Heart left ventricle (tissue), 16 donors: ENCODE results near the gene ZNF292. TPM values are rescaled to one million over a fixed set of nuclear protein-coding genes. Genes with fewer than 3 reads are reported as not detected.

Experiments used
- ATAC-seq, 4 donors: fragments of 200-7000 bp; cut with Tn5 transposase; one replicate each; pipeline ENCODE4 v1.9.1; 2020 to 2022; ENCODE audit warnings: moderate library complexity in 4 of 4, mild to moderate bottlenecking in 3 of 4, moderate number of reproducible peaks in 1 of 4
- DNase-seq, 5 donors: peaks; one replicate each; pipeline ENCODE4 v3.0.0-alpha.2; 2020
- H3K27ac ChIP-seq, 12 donors: fragments of 200-600 bp; sonication (generic) in 4 of 12; one replicate each; pipeline versions ENCODE4 v1.5.0 to v1.8.0; 2016 to 2022; ENCODE audit warnings: mild to moderate bottlenecking in 2 of 12
- H3K27me3 ChIP-seq, 9 donors: fragments of 200-600 bp; sonication (generic) in 2 of 9; one replicate each; pipeline versions ENCODE4 v1.5.1 to v1.8.0; 2016 to 2022; ENCODE audit warnings: mild to moderate bottlenecking in 3 of 9
- H3K36me3 ChIP-seq, 9 donors: fragments of 200-600 bp; sonication (generic) in 2 of 9; one replicate each; pipeline versions ENCODE4 v1.5.0 to v1.8.0; 2018 to 2022; ENCODE audit warnings: mild to moderate bottlenecking in 2 of 9
- H3K4me1 ChIP-seq, 12 donors: fragments of 200-600 bp; sonication (generic) in 4 of 12; one replicate each; pipeline versions ENCODE4 v1.5.0 to v1.8.0; 2016 to 2022; ENCODE audit warnings: mild to moderate bottlenecking in 3 of 12
- H3K4me3 ChIP-seq, 12 donors: fragments of 200-600 bp; sonication (generic) in 4 of 12; one replicate each; pipeline versions ENCODE4 v1.5.0 to v1.8.0; 2017 to 2022; ENCODE audit warnings: mild to moderate bottlenecking in 9 of 12, moderate library complexity in 4 of 12
- H3K9me3 ChIP-seq, 12 donors: fragments of 200-600 bp; sonication (generic) in 4 of 12; one replicate each; pipeline versions ENCODE4 v1.5.0 to v1.8.0; 2016 to 2022; ENCODE audit warnings: mild to moderate bottlenecking in 1 of 12
- POLR2A ChIP-seq, 2 donors: fragments of 450-650 bp; IDR thresholded peaks; one replicate each; pipeline ENCODE4 v1.6.1; 2017; ENCODE audit warnings: antibody characterized with exemption in 2 of 2, mild to moderate bottlenecking in 2 of 2, moderate library complexity in 2 of 2
- WGBS, 4 donors: extraction: QIAGEN DNeasy Blood & Tissue Kit in 2 of 4; methylation state at CpG; one replicate each; pipeline versions ENCODE4 v1.1.5 to v1.1.7; 2013 to 2018; 5-methylcytosine and 5-hydroxymethylcytosine counted together
- intact Hi-C, 10 donors: fragments of 100-400 bp; cut with DNase I; formaldehyde crosslinking; loops; one replicate each; pipeline versions ENCODE4 v1.11.1 to v1.14.2; 2022
- polyA plus RNA-seq, 2 donors: library from polyadenylated mRNA; stranded (reverse); fragments of 200-250 nt; gene quantifications; one replicate each; pipeline ENCODE4 v1.2.3, GENCODE V29; 2013
- total RNA-seq, 9 donors: library from RNA; depleted of rRNA in 2 of 9; stranded (reverse); fragments of >200 nt in 2 of 9; fragmentation: NEBNext Ultra II Directional in 3 of 9; extraction: Animal tissue kit (Norgen Biotek cat#: 25700) in 3 of 9; gene quantifications; one replicate each; pipeline versions ENCODE4 v1.1.0 to v1.2.4, GENCODE V29; 2016 to 2023
- TF ChIP-seq, protein P1 (sequence below), 12 donors: fragments of 200-600 bp; sonication (generic) in 4 of 12; IDR thresholded peaks; one replicate each; pipeline versions ENCODE4 v1.5.0 to v1.8.0; 2018 to 2022; ENCODE audit warnings: antibody characterized with exemption in 12 of 12, mild to moderate bottlenecking in 5 of 12
- donor health status: ischemic (EF 13 %, LVEDD 7.1; RV severe dilation, severe dysfunction).
- donor health status: healthy with polysubstance abuse.
- donor health status: DM: no; HTN: yes; CAD: no.
- donor health status: DM: no; HTN: no; CAD: no.
- donor health status: ischemic (EF 25% LVEDD 6.9; RV normal size, moderate dysfunction).
- donor health status: ischemic (EF 25% LVEDD 5.7; RV mildly dilated, moderate dysfunction).
- donor health status: healthy.
- donor health status: DM: yes; HTN: yes; CAD: no.
- donor health status: ischemic (EF 35%, LVEDD 5.7; RV mildly dilated, moderate dysfunction).
- donor health status: nonischemic (EF 11% LVEDD 7.7; RV severe dilation, severe dysfunction).
- donor health status: DM: yes; HTN: yes; CAD: no.
- donor health status: PGD.
- donor health status: ischemic (EF 29% LVEDD 5.4; RV normal size, mild dysfunction).
- donor health status: nonischemic (EF 23%, LVEDD 6.1; RV moderate dilation, normal function).

Gene ZNF292
- total and polyA plus RNA-seq, 11 donors = 4.0 to 35.8 (median 27.4) TPM

DNA sequence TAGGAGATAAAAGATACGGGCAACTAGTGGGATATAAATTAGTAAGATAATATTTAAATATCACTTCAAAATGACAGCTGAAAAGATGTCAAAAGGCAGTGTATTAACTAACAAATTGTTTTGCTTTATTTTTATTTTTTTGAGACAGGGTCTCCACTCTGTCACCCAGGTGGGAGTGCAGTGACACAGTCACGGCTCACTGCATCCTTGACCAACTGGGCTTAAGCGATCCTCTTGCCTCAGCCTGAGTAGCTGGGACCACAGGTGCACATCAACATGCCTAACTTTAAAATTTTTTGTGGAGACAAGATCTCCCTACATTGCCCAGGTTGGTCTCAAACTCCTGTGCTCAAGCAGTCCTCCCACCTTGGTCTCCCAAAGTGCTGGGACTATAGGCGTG lies 5.9 kb downstream of the ZNF292 start:
- H3K27ac ChIP-seq = no peak overlapping the region
- intact Hi-C loops = loop anchor here in 1 of 10 donors (5.0 kb wide), 1 partner anchor 36 kb away; no protein-coding TSS in a partner anchor
- no peaks in the 10 kb centered on the region for H3K27me3 ChIP-seq
- TF ChIP-seq, protein P1, sequence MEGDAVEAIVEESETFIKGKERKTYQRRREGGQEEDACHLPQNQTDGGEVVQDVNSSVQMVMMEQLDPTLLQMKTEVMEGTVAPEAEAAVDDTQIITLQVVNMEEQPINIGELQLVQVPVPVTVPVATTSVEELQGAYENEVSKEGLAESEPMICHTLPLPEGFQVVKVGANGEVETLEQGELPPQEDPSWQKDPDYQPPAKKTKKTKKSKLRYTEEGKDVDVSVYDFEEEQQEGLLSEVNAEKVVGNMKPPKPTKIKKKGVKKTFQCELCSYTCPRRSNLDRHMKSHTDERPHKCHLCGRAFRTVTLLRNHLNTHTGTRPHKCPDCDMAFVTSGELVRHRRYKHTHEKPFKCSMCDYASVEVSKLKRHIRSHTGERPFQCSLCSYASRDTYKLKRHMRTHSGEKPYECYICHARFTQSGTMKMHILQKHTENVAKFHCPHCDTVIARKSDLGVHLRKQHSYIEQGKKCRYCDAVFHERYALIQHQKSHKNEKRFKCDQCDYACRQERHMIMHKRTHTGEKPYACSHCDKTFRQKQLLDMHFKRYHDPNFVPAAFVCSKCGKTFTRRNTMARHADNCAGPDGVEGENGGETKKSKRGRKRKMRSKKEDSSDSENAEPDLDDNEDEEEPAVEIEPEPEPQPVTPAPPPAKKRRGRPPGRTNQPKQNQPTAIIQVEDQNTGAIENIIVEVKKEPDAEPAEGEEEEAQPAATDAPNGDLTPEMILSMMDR (IDR thresholded peaks at IDR 0.05) = no peak
- no peak for TF ChIP-seq POLR2A (IDR thresholded peaks at IDR 0.05)
- peaks cover 0 to 8% (median 0%) of the 10 kb centered on the region in 9 donors for H3K36me3 ChIP-seq
- H3K4me1 ChIP-seq = peaks cover 0 to 73% (median 40%) of the 10 kb centered on the region in 12 donors
- ATAC-seq (no peak), DNase-seq (no peak)
- WGBS, 4 donors = 76 to 82% (median 80%) methylated on average over 4 of the region's 4 CpGs
- no peaks in the 10 kb centered on the region for H3K9me3 ChIP-seq
- H3K4me3 ChIP-seq = no peak overlapping the region

DNA sequence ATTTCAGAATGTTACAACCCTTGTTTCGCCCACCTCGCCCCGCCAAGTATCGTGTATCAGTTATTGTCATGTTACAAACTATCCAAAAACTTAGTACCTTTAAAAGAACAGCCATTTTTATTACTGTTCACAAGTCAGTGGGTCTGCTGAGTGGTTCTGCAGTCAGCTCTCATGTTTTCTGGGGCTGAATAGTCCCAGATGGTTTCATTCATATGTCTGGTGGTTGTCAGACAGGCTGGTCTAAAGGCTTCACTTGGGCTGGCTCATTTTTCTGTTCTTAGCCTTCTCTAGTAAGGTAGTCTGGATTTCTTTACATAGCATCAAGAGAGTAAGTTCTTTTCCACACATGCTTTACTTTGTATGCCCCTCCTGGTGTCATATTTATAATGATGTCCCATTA lies 8.6 kb downstream of the ZNF292 start:
- WGBS, 4 donors = 89 to 97% (median 94%) methylated on average over 4 of the region's 4 CpGs
- Histone ChIP-seq H3K4me1 (peaks cover 0 to 53% (median 32%) of the 10 kb centered on the region in 12 donors), H3K9me3 (no peaks in the 10 kb centered on the region), H3K27me3 (no peaks in the 10 kb centered on the region), H3K4me3 (no peak overlapping the region), H3K27ac (no peak overlapping the region), H3K36me3 (no peaks in the 10 kb centered on the region)
- TF ChIP-seq, protein P1 (IDR thresholded peaks at IDR 0.05) = no peak
- no peak for TF ChIP-seq POLR2A (IDR thresholded peaks at IDR 0.05)
- ATAC-seq (peak in 1 of 4 donors; percentile 24), DNase-seq (no peak)
- intact Hi-C loops = loop anchor here in 1 of 10 donors (5.0 kb wide), 1 partner anchor 33 kb away; no protein-coding TSS in a partner anchor

DNA sequence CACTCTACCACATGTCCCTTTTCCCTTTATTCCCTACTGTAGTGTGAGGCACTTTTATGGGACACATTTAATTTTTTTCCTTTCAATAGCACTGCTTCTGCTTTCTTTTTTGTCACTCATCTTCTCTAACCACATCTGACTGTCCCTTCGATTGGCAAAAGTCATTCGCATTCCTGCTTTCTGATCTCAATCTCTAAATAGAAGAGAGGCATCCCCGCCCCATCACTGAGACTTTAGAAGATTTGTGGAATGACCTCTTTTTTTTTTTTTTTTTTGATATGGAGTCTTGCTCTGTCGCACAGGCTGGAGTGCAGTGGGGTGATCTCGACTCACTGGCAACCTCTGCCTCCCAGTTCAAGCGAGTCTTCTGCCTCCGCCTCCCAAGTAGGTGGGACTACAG lies 9.1 kb downstream of the ZNF292 start:
- Histone ChIP-seq H3K4me1 (peaks cover 0 to 53% (median 32%) of the 10 kb centered on the region in 12 donors), H3K9me3 (no peaks in the 10 kb centered on the region), H3K4me3 (no peak overlapping the region), H3K27ac (no peak overlapping the region), H3K27me3 (no peaks in the 10 kb centered on the region), H3K36me3 (peaks cover 0 to 5% (median 0%) of the 10 kb centered on the region in 9 donors)
- intact Hi-C loops = loop anchor here in 1 of 10 donors (5.0 kb wide), 1 partner anchor 33 kb away; no protein-coding TSS in a partner anchor
- 88 to 91% (median 89%) methylated on average over 7 of the region's 7 CpGs for WGBS, 4 donors
- TF ChIP-seq POLR2A (IDR thresholded peaks at IDR 0.05) = no peak
- TF ChIP-seq, protein P1 (IDR thresholded peaks at IDR 0.05) = no peak
- ATAC-seq (no peak), DNase-seq (no peak)

DNA sequence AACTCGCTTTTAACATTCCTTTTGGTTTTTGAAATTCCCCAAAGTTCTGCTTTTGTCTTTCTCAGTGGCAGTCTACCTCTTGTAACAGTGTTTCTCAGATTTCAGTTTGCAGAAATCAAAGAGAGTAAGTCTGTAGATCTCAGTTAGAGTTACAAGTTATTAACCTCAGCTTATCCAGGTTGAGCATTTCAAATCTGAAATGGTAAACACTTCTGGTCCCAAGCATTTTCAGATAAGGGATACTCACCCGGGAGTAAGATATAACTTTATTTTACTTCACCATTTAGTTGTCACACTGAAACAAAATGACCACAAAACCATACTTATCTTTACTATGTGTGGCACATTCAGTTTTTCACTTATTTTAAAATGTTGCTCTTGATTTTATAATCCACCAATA lies 9.8 kb downstream of the ZNF292 start:
- TF ChIP-seq, protein P1 (IDR thresholded peaks at IDR 0.05) = no peak
- no peak for TF ChIP-seq POLR2A (IDR thresholded peaks at IDR 0.05)
- no peak overlapping the region for H3K4me3 ChIP-seq
- DNase-seq (no peak), ATAC-seq (no peak)
- peaks cover 0 to 53% (median 31%) of the 10 kb centered on the region in 12 donors for H3K4me1 ChIP-seq
- H3K9me3 ChIP-seq = no peaks in the 10 kb centered on the region
- H3K36me3 ChIP-seq = peaks cover 0 to 8% (median 0%) of the 10 kb centered on the region in 9 donors
- WGBS, 4 donors = 61 to 72% (median 63%) methylated on average over 2 of the region's 2 CpGs
- H3K27ac ChIP-seq = no peak overlapping the region
- intact Hi-C loops = no loop called here
- H3K27me3 ChIP-seq = no peaks in the 10 kb centered on the region
